ENCODE data around the gene NTRK1.
A peak's percentile ranks its signal among the peaks of the same experiment; 100 is the strongest.

Gene NTRK1

DNA sequence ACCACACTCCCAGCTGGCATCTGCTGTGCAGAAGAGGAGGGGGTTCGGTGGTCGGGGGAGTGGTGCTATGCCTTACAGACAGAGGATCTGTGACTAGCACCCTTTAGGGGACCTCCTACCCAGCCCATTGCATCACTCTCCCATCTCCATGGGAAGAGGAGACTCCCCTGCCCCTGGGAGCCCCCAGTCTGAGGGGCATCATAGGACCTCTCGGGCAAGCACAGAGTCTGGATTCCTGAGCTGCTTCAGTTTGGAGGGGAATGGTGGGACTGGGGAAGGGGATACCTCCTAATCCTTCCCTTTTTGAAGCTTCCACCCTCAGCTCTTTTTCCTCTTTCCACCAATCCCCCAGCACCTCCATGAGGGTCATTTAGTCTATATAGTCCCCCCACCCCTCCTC lies 3.1 kb upstream of the NTRK1 start:
- no peak for DNase-seq (ENCODE audit: low spot score)

DNA sequence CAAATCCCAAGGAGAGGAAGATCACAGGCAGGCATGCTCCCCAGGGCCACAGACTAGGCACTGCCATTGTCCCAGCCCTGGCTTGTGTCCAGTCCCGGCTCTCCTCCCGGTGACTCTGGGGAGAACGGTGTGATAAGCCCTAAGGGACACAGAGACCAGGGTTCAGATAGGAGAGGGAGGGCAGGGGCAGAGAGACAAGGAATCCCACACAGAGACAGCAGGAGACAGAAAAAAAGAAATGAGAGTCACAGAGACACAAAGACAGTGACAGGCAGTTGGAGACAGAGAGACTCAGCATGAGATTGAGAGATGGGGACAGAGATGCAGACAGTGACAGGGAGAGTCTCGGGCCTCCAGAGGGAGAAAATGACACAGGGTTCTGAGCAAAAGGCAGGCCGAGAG lies 2.1 kb upstream of the NTRK1 start:
- no peak for DNase-seq (ENCODE audit: low spot score)

DNA sequence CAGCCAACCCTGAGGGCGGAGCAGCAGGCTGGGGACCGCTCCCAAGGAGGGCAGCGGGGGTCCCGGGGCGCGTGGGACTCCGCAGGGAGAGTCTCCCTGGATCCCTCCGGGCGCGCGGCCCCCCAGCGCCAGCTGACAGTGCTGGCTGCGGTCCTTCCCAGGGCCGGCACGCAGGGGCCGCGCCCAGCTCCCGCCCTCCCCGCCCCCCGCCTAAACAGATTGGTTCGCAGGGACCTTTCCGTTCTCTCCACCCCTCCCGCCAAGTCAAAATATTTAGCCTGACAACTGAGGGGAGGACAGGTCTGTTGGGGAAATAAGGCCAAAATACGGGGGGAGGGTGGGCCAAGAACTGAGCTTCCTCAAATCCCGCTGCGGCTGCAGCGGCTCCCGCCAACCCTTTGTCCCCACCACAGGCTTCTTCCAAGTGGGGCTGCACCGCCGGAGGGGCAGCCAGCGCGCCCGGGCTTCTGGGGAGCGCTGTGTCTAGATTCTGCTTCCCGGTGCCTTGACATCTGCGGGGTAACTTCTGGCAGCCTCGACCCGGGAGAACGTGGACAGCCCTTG lies 1.6 kb upstream of the NTRK1 start, which contains the start of gene INSRR:
Gene INSRR (minus strand): TSS at position 159 of the 564 bp plus-strand sequence. CDS start 496 bp downstream, outside the sequence.
- DNase-seq (ENCODE audit: low spot score): no peak

DNA sequence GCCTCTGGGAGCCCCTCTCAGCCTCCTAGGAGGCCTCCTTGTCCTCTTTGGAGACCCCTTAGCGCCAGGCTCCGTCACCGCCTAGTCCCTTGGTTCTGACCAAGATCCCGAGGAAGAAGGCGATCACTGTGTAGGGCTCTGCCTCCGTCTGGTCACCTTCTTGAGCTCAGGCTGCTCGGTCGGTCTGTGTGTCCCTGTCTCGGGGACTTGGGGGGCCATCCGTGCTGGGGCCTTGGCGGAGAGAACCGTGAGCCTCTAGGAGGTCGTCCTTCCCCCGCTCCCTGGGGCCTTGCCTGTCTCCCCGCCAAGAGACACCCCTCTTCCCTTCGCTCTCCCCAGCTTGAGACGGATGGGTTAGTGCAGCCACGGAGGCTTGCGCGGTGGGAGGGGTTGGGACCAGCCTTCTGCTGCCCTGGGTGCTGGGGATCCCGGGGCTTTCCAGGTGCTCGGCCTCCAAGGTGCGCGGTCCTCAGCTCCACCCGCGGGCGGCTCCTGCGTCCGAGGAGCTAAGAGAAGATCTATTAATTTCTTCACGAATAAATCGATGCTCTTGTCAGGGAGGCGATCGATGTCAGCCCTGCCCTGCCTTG lies 1.0 kb upstream of the NTRK1 start:
- DNase-seq (ENCODE audit: low spot score): no peak

DNA sequence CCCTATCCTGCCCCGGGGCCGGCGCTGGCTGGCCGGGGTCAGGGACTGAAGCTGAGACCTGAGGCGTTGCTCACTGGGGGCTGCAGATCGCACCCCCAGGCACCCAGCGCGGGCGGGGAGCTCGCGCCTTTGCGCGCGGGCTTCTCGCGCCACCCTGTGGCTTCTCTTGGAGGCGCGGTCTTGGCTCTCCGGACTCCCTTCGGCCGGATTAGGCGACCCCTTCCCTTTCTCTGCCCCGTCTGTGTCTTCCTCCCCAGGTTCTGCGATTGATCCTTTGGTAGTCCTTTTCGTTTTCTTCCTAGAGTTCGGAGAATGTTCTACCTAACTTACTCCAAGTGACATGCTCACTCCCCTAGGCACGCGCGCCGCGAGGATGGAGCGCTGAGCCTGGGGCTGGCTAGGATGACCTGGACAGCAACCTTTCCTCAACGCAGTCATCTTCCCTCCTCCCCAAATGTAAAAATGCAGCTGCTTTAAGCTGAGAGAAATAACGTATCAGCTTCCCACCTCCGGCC lies 495 bp upstream of the NTRK1 start:
- peak; percentile 34 for DNase-seq (ENCODE audit: low spot score)

DNA sequence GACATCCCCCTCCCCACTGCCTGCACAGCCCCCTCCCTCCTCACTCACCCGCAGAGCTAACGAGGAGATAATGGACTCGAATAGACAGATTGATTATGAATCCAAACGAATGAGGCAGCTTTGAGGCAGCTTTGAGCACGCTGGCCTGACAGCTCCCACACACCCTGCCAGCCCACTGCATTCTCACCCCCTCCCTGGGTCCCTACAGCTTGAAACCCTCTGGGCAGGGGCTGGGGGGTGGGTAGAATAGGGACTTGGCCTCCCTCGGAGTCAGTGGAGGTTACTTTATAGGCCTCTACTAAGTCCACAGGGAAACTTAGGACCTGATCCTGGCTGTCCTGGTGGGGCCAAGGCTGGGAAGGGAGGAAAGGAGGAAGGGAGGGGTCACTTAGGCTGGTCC lies 1.9 kb downstream of the NTRK1 start:
- DNase-seq (ENCODE audit: low spot score): no peak

DNA sequence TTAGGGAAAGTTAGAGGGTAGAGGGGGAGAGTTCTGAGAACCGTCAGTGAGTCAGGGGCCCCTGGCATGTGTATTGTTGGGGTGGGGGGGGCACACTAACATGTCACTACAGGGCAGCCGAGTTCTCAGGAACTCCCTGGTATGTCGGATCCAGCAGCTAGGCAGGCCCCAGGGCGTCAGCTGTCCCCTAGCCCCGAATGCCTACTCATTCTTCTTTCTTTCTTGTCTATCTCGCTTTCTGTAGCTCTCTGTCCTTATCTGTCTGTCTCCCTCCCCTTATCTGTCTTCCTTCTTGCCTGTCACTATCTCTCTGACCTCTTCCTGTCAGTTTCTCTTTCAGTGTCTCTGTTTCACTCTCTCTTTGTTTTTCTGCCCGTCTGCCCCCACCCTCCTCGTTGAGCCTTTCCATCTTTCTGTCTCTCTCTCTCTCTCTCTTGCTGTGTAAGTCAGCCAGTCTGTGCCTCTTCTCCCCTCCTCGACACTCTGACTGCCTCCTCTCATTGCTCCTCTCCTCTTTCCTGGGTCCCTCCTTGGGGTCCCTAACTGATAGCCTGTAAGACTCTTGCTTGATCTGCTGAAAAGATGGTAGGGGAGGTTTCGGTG lies 2.4 kb downstream of the NTRK1 start:
- no peak for DNase-seq (ENCODE audit: low spot score)

DNA sequence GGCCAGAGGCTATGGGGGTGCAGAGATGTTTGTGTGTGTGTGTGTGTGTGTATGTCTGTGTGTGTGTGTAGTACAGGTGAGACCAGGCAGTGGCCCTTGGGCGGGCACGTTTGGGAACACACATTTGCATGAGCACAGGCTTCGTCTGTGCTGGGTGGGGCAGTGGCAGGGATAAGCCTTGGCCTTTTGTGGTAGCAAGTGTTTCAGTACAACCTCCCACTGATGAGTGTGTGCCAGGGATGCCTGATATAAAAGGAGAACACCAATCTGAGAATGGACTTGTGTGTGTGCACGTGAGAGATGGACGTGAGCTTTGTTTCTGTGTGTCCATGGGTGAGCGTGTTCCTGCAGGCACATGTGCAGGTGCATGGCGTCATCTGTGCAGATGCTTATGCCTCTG lies 3.0 kb downstream of the NTRK1 start:
- DNase-seq (ENCODE audit: low spot score): no peak

DNA sequence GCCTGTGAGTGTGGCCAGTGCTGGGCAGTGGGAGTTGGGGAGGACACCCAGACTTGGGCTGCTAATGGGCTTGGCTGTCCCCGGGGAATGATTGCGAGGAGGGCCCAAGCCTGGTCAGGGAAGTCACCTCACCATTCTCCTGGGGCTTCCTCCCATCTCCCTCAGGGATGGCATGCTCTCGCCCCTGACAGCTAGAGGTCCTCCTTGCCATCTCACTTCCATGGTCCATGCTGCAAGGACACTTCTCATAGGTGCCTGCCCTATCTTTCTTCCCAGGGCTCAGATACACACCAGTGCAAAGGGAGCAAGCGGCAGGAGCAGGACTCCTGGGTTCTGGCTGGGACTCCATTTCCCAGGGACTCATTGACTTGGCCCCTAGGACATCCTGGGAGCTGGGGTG lies 4.1 kb downstream of the NTRK1 start:
- no peak for DNase-seq (ENCODE audit: low spot score)

DNA sequence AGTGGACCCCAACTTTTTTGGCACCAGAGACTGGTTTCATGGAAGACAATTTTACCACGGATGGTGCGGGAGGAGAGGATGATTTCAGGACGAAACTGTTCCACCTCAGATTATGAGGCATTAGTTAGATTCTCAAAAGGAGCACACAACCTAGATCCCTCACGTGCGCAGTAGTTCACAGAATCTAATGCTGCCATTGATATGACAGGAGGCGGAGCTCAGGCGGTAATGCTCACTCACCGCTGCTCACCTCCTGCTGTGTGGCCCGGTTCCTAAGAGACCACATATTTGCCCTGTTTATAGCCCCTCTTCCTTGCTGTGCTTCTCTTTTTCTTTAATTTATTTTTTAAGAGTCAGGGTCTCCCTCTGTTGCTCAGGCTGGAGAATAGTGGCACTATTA lies 4.6 kb downstream of the NTRK1 start:
- no peak for DNase-seq (ENCODE audit: low spot score)

DNA sequence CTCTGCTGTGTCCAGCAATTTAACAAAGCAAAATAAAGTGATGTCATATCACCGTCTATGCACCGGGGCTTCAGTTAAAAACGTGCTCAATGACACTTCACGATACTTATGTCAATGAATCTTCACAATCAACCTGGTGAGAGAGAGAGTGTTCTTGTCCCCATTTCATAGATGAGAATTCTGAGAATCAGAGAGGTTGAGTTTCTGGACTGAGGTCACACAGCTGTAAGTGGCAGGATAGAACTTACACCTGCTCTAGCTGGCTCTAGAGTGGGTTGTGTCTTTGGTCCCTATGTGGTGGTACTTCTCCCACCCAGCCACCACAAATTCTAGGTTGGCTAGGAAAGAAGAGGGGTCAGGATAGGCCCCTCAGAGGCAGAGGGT lies 5.2 kb downstream of the NTRK1 start:
- DNase-seq (ENCODE audit: low spot score): no peak

DNA sequence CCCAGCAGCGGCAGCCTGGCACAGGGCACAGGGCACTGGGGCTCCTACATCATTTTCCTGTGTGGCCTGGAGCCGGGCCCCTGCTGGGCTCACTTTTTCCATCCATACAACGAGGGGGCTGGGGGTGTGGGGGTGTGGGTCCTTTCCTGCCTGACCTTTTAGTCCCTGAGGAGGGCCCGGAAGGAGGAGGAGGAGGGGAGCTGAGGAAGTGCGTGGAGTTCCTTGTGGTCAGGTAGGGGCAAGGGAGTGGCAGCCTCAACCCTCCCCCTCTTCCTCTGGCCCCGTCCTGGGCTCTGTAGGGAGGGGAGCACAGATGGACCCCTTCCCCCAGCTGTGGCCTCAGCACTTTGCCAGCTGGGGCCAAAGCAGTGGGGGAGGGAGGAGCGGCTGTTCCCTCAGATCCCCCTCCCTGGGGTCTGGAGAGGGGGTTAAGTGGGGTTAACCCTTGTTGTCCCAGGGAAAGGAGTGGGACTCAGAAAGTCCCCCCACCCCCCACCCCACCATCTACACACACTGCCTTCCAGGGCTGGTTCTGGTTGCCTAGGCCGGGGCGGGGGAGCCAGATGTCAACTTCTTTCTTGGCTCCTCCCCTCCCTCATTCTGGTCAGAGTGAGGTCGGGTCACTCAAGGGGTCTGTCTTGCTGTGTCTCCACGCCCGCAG lies 5.7 kb downstream of the NTRK1 start:
- DNase-seq (ENCODE audit: low spot score): no peak

DNA sequence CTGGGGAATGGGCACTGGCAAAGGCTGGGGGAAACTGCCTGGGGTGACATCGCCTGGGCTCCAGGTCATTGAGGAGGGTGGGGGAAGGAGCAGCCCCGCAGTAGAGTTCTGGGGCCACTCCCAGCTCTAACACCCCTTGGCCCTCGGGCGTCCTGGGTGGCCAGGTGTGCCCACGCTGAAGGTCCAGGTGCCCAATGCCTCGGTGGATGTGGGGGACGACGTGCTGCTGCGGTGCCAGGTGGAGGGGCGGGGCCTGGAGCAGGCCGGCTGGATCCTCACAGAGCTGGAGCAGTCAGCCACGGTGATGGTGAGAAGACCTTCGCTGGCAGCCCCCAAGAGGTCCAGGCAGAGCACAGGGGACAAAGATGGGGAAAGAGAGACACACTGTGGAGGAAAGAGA lies 7.7 kb downstream of the NTRK1 start:
- no peak for DNase-seq (ENCODE audit: low spot score)

DNA sequence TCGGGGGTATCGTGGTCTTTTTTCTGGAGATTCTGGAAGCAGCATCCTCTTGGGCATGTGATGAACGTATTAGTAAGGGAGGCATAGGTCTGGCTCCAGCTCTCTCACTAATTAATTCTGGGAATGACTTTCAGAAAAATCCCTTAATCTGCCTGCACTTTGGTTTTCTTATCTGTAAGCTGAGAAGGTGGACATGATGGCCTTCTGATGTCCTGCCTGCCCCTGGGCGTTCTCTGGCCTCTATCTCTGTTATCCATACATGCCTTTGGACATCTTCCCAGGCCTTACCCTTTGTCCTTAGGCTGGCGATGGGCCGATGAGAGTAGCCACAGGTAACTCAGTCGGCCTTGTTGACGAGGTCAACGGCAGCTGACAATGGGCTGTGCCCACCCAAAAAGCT lies 8.8 kb downstream of the NTRK1 start:
- no peak for DNase-seq (ENCODE audit: low spot score)

DNA sequence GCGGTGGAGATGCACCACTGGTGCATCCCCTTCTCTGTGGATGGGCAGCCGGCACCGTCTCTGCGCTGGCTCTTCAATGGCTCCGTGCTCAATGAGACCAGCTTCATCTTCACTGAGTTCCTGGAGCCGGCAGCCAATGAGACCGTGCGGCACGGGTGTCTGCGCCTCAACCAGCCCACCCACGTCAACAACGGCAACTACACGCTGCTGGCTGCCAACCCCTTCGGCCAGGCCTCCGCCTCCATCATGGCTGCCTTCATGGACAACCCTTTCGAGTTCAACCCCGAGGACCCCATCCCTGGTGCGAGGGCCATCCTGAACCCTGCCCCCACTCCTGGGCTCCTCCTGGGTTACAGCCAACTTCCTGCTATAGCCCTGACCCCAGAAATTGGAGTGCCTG lies 13.0 kb downstream of the NTRK1 start:
- DNase-seq (ENCODE audit: low spot score): no peak

DNA sequence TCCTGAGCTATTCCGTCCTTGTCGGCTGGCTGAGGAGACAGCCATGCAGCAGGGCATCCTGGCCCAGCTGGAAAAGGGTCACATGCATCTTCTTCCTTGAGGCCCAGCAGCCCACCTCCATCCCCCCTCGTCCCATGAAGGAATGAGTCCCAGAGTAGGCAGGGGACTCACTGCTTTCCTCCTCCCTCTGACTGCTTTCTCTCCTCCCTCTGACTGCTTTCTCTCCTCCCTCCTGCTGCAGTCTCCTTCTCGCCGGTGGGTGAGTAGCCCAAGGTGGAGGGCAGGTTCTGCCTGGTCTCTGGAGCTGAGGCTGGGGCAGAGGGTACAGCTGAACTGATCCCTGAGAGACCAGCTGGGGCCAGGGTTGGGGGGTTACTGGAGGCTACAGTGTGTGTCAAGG lies 13.5 kb downstream of the NTRK1 start:
- no peak for DNase-seq (ENCODE audit: low spot score)

DNA sequence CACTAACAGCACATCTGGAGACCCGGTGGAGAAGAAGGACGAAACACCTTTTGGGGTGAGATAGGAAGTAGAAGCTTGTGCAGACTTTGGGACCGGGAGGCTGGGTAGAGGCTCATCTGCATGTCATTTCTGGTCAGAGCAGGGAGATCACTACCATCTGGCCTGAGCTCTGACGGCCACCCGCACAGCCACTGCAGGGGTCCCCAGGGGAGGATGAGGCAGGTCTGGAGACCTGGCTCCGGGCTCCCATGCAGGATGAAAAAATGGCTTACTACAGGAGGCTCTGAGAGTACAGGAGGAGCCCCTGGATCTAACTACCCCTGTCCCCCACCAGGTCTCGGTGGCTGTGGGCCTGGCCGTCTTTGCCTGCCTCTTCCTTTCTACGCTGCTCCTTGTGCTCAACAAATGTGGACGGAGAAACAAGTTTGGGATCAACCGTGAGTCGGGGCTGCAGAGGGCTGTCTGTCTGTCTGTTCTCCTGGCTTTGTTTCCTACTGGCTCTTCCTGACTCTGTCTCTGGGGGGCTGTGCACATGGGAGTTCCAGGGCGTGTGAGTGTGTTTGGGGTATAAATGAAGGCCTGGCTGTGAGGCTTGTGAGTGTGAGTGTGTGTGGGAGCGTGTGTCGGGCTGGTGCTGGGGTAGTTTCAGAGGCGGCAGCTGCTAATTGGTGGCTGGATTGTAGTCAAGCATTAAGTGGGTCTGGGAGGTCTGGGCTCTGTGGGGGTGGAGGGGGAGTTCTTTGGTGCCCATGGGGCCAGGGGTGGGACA lies 14.1 kb downstream of the NTRK1 start:
- DNase-seq (ENCODE audit: low spot score): no peak

DNA sequence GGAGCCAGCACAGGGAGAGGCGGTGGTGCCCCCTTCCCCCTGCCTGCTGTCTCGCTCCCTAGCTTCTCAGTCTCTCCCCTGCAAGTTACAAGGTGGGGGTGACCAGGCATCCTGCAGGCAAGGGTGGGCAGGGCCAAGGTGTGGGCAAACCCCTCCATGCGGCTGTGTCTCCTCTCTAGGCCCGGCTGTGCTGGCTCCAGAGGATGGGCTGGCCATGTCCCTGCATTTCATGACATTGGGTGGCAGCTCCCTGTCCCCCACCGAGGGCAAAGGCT lies 14.6 kb downstream of the NTRK1 start:
- no peak for DNase-seq (ENCODE audit: low spot score)

DNA sequence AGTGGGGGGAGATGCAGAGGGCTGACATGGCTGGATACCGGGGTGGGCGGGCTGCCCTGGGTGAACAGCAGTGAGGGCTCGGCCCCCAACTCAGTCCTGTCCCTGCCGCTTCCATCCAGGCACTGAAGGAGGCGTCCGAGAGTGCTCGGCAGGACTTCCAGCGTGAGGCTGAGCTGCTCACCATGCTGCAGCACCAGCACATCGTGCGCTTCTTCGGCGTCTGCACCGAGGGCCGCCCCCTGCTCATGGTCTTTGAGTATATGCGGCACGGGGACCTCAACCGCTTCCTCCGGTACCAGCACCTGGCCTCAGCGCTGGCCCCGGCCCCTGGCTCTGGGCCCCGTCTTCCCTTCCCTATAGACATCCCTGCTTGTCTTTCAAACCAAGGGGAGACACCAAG lies 15.6 kb downstream of the NTRK1 start:
- no peak for DNase-seq (ENCODE audit: low spot score)

DNA sequence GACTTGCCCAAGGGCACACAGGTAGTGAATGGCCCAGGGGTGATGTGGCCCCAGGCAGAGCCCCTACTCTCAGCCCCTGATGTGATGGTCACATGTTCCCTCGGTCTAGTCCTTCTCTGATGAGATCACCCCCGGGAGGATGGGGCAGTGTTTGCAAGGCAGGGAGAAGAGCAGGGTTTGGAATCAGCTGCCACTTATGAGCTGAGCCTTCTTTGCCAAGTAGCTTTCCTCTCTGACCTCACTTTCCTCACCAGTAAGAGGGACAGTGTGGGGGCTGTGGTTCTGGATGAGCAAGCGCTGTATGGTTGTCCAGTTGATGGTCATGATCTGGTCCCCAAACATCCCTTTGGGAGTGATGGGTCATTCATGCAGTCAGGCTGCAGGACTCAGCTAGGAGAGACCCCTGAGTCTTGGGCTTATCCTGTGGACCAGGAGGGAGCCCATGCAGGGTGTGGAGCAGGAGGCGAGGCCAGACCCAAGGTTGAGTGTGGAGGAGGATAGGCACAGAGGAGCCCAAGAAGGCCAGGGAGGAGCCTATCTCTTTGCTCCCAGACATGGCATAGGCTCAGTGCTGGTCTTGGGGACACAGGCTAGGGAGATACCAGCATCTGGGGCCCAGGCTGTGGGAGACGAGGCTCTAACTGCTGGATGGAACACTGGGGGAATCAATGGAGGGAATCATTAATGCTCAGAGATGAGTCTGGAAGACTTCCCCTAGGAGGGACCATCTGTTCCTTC lies 16.9 kb downstream of the NTRK1 start:
- DNase-seq (ENCODE audit: low spot score): no peak

DNA sequence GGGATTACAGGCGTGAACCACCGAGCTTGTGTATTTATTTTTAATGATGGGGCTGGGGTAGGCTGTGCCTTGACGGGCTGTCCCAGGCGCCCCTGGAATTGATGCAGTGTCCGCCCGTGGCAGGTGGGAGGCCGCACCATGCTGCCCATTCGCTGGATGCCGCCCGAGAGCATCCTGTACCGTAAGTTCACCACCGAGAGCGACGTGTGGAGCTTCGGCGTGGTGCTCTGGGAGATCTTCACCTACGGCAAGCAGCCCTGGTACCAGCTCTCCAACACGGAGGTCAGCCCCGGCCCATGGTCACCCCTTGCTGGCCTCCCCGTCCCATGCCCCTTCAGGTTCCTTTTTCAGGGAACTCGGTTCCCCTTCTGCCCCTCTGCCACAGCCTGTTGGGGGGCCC lies 19.2 kb downstream of the NTRK1 start:
- DNase-seq (ENCODE audit: low spot score): no peak

DNA sequence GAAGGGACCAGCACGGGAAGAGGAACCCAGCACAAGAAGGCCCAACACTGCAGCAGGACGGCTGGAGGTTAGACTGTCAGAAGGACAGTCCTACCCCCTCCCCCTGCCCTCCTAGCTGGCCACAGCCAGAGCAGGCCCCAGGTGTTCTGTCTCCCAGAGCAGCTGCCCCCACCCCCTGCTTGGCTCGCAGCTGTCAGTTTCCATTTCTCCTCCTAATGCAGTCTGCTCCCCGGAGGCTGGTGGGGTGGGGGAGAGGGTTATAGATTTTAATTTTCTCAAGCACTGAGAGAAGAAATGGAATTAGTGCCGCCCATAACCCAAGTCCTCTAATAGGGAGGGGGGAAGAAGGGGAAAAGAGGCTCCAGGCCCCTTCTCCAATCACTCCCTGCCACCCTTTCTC lies 19.8 kb downstream of the NTRK1 start:
- no peak for DNase-seq (ENCODE audit: low spot score)

Data from kidney tubule cell (primary cell).